Gastrocnemius medialis (tissue), 4 donors: ENCODE results near the gene AMIGO1.
A peak's percentile ranks its signal among the peaks of the same experiment; 100 is the strongest.

ENCODE experiments used
- POLR2A ChIP-seq, 2 donors: fragments of 450-650 bp; IDR thresholded peaks; one replicate each; pipeline ENCODE4 v1.6.1; 2017; ENCODE audit warnings: antibody characterized with exemption in 2 of 2, mild to moderate bottlenecking in 2 of 2, moderate library complexity in 2 of 2
- TF ChIP-seq, protein P1 (sequence below), 5 experiments: fragments of 450-650 bp in 3 of 5; fragments of 200-600 bp in 2 of 5; sonication (generic) in 2 of 5; IDR thresholded peaks in 4 of 5; conservative IDR thresholded peaks in 1 of 5; 1 replicate in 4 of 5; 2 replicates in 1 of 5; pipeline ENCODE4 v1.5.1; 2016 to 2019; ENCODE audit warnings: antibody characterized with exemption in 5 of 5, mild to moderate bottlenecking in 3 of 5, moderate library complexity in 3 of 5

- TF ChIP-seq, protein P1, sequence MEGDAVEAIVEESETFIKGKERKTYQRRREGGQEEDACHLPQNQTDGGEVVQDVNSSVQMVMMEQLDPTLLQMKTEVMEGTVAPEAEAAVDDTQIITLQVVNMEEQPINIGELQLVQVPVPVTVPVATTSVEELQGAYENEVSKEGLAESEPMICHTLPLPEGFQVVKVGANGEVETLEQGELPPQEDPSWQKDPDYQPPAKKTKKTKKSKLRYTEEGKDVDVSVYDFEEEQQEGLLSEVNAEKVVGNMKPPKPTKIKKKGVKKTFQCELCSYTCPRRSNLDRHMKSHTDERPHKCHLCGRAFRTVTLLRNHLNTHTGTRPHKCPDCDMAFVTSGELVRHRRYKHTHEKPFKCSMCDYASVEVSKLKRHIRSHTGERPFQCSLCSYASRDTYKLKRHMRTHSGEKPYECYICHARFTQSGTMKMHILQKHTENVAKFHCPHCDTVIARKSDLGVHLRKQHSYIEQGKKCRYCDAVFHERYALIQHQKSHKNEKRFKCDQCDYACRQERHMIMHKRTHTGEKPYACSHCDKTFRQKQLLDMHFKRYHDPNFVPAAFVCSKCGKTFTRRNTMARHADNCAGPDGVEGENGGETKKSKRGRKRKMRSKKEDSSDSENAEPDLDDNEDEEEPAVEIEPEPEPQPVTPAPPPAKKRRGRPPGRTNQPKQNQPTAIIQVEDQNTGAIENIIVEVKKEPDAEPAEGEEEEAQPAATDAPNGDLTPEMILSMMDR (IDR thresholded peaks at IDR 0.05 in 4 of 5, conservative IDR thresholded peaks at IDR 0.05 in 1 of 5), result peak in 3 of 5 experiments; percentile 8 to 14 (median 9)
- TF ChIP-seq POLR2A (IDR thresholded peaks at IDR 0.05), result peak; percentile 73 to 91
Measured at GRCh38 chr1:109466452-109467300, 42.9 kb downstream of the AMIGO1 start, which contains the start of gene SYPL2.
